M059J (cell line): ENCODE data around the gene KCNAB2. TPM values are rescaled to one million over a fixed set of nuclear protein-coding genes. Genes with fewer than 3 reads are reported as not detected.

Experiments used
- DNase-seq: peaks from one replicate; pipeline ENCODE4 v3.0.0-alpha.2; 2012; ENCODE audit warnings: low read depth
- total RNA-seq: library from RNA; depleted of rRNA; stranded (reverse); fragments of >200 nt; shearing (Covaris generic); gene quantifications from 2 replicates; pipeline ENCODE4 v1.2.3, GENCODE V29; 2014; rRNA removed

KCNAB2 gene
- total RNA-seq = 9.2 and 13.7 TPM in 2 replicates

DNA sequence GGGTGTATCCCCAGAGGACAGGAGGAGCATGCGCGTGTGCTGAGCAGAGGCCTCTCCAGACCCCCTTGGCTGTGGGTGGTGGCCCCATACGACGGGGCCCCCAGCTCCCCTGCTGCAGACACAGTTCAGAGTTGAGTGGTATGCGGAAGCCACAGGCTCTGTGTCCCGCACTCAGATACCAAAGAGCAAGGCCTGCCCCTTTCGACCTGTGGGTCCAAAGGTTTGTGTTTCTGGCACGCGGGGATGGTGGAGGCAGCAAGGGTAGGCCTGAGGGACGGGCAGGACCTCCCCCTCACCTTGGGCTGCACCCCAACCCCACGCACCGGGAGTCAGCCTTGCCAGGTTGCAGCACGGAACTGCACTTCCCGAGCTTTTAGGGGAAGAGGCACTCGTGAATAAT, at the start of gene KCNAB2:
KCNAB2 (plus strand) TSS at position 328 of the 400 bp plus-strand sequence. CDS start 5,649 bp downstream, outside the sequence.
- no peak for DNase-seq

DNA sequence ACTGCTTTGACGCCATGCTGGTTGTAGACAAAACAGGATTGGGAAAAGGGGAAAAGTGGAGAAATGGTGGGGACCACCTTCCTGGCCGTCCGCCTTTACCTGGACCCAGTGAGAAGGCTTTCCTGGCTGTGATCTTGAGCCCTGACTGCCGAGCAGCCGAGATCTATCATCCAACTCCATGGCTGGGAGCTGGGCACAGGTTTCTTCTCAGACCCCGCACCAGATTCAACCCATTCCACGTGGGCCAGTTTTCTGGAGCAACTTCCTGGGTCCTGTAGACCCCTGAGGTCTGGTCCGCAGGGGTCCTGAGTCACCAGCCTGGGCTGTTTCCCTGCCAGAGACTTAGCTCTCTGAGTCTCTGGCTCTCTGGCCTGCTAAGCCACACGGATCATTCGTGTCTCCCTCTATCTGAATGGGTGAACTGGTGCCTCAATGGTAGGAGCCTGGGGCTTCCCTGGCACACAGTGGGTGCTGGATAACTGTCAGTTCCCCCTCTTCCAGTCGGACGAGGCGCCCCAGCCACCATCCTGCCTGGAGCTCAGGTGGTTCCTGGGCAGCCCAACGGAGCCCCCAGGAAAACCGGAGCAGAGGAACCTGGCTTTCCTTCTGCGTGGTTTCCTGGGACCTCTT, 48.9 kb upstream of the KCNAB2 start:
- DNase-seq = no peak

DNA sequence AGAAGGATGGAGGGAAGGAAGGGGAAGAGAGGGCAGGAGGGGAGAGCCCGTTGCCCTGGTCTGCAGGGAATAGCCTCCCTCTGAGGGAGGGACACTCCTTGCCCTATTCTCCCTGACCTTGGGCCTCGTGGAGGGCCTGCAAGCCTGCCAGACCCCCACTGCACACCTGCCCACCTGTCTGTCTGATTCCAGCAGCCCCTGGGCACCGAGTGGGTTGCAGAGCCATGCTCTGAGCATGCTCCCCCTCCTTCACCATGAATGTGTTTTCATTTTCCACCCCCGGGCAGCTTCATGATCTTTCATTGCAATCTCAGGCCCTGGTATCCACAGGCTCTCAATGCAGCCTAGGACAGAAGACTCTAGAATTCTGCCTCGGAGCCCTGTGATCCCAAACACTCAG, 48.4 kb upstream of the KCNAB2 start:
- no peak for DNase-seq

DNA sequence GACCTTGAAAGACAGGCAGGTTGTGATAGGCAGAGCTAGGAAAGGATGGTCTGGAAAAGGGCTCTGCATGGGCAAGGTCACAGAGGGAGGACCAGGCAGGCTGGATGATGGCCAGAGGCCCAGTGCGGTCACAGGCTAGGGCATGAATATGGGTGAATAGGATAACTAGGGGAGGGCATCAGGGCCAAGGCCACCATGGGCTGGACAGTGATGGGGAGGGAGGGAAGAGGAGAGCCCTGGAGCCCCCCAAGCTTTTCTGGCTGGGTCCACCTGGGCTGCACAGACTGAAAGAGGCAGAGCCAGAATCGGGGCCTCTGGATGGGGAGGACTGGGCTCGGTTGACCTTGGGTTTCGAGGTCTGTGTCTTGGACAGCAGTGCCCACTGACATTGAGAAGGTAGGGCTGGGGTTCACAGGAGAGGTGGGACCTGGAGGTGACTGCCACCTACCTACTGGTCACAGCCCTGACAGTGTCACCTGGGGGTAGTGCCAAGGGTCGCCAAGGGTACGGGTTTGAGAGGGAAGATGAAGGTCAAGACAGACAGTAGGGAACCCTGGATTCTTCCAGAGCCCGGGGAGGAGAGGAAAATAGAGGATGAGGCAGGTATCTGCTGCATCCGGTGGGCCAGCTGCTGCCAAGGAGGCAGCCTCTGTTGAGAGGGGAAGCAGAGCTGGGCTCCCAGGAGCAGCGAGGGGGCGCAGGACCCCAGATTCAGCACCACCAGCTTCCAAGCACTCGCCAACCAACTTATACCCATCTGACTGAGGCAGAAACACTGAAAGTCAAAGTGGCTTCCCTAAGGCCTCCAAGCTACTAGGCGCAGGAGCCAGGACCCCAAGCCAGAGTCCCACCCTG, 47.4 kb upstream of the KCNAB2 start:
- DNase-seq = no peak

DNA sequence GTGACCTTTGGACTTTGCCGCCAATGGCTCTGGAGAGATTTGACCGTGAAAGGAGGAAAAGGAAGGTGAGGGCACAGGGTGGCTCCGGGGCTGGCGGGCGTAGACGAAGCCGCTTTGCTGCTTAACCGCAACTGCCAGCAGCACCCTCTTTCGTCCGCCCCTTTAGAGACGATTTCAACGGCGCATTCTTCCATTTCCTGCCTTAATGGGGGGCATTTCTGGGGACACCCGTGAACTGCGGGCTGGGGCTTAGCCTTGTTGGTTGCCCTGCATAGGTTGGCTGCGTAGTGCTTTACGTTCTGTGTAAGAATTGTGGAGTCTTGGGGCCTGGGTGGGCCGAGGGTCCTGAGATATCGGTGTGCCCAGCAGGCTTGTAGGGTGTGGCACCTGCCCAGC, 46.8 kb upstream of the KCNAB2 start:
- DNase-seq = no peak

DNA sequence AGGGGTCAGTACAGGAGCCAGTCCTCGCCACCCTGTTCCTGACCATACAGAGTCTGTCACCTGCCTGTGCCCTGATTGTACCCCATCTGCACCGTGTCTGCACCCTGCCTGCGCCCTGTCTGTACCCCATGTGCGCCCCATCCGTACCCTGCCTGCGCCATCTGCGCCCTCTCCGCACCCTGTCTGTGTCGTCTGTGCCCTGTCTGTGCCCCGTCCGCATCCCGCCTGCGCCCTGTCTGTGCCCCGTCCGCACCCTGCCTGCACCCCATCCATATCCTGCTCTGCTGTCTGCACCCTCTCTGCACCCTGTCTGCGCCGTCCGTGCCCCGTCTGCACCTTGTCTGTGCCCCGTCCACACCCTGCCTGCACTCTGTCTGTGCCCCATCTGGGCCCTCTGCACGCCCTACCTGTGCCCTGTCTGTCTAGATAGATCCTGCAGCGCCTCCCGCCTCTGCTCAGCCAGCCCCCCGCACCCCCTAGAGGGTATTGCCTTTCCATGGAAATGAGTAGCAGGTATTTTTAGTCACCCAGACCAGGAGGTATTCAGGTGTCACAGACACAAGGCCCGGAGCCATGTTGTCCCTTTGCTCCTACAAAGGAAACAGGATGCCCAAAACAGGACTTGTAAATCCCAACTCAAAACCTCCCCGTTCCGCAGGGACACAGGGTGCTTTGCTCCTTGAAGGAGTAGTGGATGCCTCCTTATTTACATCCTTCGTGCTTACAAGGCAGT, 45.8 kb upstream of the KCNAB2 start:
- DNase-seq = no peak

DNA sequence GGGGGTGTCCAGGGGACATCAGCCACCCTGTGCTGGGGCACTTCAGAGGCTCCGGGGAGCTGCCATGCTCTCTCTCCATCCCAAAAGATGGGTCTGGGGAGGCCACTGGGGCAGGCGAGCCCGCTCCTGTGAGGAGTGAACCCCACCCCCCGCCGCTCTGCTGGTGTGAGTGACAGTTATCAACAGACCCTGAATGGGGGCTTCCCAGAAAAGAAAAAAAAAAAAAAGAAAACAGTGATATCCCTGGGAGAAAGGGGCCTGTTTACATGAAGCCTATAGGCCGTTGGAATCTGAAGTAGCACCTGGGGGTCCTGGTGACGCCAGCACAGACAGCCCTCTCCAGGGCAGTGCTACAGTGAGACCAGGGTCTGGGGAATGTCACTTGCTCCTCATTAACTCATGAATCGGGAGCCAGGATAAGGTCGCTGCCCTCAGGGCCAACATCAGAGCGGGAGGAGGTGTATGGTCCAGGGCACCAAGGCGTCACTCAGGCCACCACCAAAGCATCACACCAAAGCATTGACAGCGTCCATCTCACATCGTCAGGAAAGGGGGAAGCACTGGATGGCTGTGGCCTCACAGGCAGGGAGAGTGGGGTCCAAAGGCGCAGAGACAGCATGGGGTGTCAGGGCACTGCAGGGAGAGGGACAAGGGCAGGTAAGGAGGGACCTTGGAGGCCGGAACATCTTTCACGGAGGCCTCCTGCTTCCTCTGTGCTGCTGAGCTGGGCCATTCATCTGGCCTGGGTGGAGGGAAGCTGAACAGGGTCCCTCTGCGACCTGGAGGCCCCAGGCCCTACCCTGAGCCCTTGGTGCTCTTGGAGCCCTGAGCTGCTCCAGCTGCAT, 45.0 kb upstream of the KCNAB2 start:
- DNase-seq = no peak

DNA sequence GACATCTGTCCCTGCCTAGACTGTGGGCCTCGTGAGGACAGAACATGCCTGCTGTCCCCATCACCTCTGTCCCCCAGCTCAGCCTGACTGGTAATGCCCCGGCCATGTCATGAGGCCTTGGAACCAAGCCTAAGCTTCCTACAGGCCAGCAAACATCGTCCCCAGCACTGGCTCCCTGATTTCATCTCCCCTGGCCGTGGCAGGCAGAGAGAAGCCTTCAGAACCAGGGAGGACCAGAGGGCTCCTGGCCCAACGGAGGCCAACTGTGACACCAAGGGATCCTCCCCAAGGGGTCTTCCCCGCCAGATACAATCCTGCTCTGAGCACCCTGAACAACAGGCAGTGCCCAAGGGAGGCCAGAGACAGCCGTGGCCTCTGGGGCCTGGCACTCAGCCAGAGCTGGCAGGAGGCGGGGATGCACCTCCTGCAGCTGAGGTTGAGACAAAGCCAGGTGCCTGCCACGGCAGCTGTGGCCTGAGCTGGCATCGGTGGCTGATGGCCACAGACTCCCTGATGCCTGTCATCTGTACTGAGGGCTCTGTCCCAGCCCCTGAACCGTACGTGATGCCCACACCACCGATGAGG, 43.6 kb upstream of the KCNAB2 start:
- DNase-seq = peak; percentile 26

DNA sequence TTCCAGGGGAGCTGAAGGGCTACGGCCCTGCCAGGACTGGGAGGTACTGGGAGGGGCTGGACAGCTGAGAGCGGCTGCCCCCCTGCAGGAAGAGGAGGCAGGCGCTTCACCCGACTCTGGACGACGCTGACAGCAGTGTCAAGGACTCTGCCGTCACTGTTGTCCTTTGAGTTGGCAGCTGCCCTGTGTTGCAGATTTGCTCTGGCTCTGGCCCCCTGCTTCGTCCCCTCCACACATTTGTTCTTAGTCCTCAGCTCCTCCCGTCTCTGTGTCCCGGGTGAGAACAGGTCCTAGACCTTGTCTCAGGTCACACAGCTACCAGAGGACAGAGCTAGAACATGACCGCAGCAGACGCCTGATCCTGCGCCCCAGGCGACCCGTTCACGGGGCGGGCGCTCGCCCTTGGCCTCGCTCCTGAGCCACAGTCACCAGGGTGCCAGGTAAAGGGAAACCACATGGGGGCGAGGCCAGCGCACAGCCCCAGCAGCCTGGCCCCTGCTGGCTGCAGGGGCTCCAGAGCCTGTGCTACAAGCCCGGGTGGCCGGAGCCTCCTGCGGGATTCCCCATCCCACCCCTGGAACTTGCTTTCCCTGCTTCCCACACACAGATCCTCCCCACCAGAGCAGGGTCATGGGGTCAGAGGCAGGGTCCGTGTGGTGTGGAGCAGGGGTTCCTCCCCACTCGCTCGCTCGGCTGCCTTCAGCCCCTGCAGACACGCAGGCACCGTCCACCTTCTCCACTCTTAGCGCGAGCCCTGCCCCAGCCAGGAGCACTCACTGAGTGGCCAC, 42.8 kb upstream of the KCNAB2 start:
- no peak for DNase-seq

DNA sequence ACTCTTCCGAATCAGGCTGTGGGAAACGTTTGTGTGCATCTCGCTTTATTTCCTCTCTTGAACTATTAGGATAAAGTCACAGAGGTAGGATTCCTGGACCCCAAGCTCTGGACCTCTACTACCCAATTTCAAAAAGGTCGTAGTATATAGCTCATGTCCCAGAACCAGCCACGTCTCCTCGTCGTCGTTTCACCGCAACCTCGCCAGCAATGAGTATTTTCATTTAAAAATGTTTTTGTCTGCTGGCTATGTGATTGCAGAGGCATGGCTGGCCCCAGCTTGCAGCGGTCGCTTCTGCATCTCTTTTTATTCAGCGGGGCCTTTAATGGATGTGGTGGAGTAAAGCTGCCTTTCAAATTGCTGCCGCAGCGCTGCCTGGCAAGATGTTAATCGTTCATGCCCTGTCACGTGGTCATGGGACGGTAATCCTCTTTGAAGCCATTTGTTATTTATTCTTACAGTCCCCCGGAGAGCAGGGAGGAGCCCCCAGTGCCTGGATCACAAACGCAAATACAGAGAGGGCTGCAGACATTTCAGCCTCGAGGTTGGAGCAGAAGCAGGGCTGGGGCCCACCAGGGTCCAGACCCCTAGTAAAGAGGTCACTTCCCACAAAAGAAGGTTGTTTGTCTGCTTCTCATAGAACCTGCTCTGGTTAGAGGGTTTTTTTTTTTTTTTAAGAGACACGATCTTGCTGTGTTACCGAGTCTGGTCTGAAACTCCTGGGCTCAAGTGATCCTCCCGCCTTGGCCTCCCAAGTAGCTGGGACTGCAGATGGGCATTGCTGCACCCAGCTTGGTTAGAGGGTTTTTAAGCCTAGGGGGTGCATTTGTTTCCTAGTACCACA, 41.9 kb upstream of the KCNAB2 start:
- no peak for DNase-seq

DNA sequence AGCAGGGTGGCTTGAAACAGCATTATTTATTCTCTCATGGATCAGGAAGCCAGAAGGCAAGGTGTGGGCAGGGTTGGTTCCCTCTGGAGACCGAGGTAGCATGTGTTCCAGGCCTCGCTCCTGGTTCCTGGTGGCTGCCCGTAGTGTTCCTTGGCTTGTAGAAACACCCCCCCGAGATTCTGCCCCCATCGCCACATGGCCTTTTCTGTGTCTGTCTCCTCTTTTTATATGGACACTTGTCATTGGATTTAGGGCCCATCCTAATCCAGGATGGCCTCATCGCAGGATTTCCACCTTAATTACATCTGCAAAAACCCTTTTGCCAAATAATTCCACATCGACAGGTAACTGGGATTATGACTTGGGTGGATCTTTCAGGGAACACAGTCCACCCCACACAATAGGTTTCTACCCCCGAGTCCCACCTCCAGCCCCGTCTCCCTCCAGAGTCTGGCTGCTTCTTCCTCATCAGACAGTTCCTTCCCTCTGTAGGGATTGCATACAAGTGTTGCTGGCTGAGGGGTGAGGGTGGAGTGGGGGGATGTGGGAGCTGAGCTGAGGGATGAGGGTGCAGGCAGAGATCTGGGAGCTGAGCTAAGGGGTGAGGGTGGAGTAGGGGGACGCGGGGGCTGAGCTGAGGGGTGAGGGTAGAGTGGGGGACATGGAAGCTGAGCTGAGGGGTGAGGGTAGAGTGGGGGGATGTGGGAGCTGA, 41.1 kb upstream of the KCNAB2 start:
- DNase-seq = no peak

DNA sequence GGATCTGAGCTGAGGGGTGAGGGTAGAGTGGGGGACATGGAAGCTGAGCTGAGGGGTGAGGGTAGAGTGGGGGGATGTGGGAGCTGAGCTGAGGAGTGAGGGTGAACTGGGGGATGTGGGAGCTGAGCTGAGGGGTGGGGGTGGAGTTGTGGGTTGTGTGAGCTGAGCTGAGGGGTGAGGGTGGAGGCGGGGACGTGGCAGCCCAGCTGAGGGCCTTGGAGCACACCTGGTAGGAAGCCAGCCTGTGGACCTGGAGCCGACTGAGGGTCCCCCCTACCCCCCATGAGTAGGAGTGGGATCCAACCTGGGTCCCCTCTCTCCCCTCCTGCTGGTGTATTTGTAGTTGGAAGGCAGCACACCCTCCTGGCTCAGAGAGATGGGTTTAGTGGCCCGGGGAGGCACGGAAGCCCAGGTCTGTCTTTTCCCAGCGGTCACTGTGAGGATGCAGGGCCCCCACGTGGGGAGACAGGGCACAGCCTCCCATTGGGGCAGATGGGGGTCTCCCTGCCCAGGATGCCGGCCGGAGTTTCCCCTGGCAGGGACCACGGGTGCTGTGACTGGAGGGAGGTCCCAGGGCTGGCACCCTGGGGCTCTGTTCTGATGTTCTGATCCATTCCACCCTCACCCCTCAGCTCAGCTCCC, 40.3 kb upstream of the KCNAB2 start:
- DNase-seq = no peak

DNA sequence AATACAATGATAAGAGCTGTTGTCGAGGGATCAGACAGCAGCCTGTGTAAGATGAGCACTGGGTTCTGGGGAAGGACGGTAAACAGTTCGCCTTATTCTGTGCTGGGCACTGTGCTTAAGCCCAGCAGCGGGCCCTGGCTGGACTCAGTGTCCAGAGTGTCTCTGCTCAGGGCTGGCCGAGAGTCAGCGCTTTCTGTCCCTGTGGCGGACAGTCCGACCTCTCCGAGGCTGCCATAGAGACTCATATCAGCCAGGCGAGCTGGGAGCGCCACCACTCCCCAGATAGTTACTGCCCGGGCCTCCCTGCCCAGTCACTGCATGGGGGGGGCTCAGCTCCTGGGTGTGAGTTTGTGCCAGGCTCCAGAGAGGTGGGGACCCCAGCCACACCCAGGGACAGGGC, 38.8 kb upstream of the KCNAB2 start:
- DNase-seq = no peak

DNA sequence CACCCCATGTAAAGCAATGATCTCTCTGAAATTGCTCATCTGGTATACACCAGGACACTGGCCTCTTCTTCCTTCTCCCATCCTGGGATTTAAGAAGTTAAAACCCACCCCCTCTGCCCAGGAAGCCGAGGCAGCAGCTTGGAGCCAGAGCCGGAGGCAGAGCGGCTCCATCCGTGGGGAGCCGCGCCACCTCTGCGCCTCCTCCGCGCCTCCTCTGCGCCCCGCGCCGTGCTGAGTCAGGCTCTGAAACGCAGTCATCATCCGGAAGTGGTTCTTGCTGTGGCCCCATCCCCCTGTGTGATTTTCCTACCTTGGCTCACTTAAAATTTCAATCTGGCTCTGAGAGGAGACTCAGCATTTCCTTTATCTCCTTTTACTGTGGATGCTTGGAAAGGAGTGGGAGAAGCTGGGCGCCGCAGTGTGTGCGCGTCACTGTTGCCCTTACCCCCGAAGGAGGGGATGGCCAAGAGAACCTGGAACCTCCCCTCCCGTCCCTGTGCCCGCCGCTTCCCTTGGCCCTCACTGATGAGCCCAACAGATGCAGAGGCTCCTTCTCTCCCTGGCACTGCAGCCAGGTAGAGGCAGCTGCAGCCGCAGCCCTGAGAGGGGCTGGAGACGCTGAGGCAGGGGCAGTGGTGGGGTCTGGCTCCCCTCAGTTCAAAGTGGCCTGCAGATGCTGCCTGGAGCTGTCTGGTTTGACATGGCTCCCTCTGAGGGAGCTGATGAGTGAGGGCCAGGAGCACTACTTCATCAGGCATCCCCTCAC, 38.2 kb upstream of the KCNAB2 start:
- no peak for DNase-seq

DNA sequence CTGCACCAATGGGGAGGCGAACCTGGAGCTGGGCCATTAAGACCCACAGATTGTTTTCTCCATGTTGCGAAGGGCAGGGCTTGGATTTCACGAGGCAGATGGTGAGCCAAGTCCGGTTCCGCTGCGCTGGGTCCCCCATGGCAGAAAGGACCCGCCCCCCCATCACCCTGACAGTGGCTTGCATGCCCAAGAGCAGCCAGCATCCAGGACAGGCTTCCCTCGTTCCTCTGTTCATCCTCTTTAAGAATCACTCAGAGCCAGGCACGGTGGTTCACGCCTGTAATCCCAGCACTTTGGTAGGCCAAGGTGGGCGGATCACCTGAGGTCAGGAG, 37.6 kb upstream of the KCNAB2 start:
- DNase-seq = no peak

DNA sequence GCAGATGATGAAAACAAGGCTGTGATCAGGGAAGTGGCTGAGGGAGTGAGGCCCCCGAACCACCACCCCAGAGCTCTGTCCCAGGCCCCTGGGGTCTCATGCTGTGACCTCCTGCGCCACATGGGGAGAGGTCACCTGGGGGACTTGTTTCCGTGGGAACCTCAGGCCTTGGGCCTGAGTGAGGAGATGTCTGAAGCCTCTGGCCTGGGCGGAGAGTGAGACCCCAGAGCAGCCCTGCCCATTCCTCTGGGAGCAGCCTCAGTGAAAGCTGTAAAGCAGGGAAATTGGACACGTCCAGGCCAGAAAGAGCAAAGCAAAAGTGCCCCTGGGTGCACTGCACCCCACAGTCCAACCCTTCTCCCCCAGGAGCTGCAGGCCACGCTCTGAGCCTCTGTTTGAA, 37.0 kb upstream of the KCNAB2 start:
- DNase-seq = no peak

DNA sequence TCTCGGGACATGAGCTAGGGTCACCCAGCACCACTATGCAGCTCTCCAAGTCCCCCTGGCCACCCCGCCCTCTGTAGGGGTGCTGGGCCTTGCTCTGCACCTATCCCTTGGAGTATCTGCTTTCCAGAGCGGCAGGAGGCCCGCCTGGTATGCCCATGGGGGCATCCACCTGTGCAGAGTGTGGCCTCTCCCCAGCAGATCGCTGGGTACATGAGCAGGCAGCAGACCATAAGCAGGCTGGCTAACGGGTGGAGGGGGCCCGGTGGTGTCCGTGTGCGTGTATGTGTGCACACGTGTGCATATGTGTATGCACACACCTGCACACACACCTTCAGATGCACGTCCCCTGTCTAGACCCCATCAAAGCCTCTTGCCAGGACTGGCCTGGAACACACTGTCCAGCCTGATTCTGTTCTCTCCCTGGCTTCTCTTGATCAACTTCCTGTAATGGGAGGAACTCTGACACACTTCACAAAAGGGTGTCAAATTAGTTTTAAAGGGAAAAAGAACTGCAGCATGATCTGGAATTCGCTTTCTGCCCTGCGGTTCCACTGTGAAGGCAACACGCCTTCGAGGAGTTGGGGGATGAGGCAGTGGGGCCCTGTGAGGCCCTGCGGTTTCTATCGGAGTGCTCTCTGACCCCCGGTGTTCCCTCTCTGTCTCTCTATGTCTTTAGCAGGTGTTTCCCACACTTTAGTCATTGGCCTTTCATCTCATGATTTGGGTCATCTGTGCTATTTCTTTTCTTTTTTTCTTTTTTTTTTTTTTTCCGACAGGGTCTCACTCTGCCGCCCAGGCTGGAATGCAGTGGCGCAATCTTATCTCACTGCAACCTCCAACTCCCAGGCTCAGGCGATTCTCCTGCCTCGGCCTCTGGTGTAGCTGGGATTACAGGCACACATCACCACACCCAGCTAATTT, 36.3 kb upstream of the KCNAB2 start:
- no peak for DNase-seq
